GM19468 (cell line): ENCODE results near the gene ARHGEF2.
"Not testable (repeated sequence)": the region's sequence is repeated elsewhere in the genome, so short reads cannot be mapped to it uniquely, and the experiment has no call there.

Experiments
- ATAC-seq: cut with Tn5 transposase; IDR thresholded peaks from one replicate; pipeline ENCODE4 v1.9.1; 2021; ENCODE audit warnings: mild to moderate bottlenecking, moderate library complexity, moderate number of reproducible peaks; ENCODE audit not compliant: unreplicated experiment; ENCODE audit errors: extremely low read depth

ARHGEF2 gene

GRCh38 chr1:155993595-155993994 is 15.2 kb upstream of the ARHGEF2 start:
- no peak for ATAC-seq

- no peak for ATAC-seq
Observed at GRCh38 chr1:155990005-155990739, 11.8 kb upstream of the ARHGEF2 start.

GRCh38 chr1:155989242-155990004 is 11.1 kb upstream of the ARHGEF2 start:
- peak; percentile 37 for ATAC-seq

GRCh38 chr1:155984903-155985645 is 6.7 kb upstream of the ARHGEF2 start:
- not testable (repeated sequence) for ATAC-seq

GRCh38 chr1:155984341-155984740 is 6.0 kb upstream of the ARHGEF2 start:
- no peak for ATAC-seq

GRCh38 chr1:155983191-155984024 is 5.1 kb upstream of the ARHGEF2 start:
- ATAC-seq, result no peak

- ATAC-seq, result no peak
Observed at GRCh38 chr1:155982106-155982505, 3.8 kb upstream of the ARHGEF2 start.

GRCh38 chr1:155981266-155982088 is 3.1 kb upstream of the ARHGEF2 start:
- ATAC-seq, result no peak

- ATAC-seq, result no peak
Observed at GRCh38 chr1:155979597-155980343, 1.4 kb upstream of the ARHGEF2 start.

GRCh38 chr1:155978973-155979429 is 654 bp upstream of the ARHGEF2 start:
- ATAC-seq, result no peak

- no peak for ATAC-seq
Observed at GRCh38 chr1:155977690-155978324, 540 bp downstream of the ARHGEF2 start.

GRCh38 chr1:155976913-155977689 is 1.2 kb downstream of the ARHGEF2 start:
- no peak for ATAC-seq

GRCh38 chr1:155976062-155976912 is 2.1 kb downstream of the ARHGEF2 start:
- ATAC-seq, result no peak

- ATAC-seq, result no peak
Observed at GRCh38 chr1:155975375-155976061, 2.8 kb downstream of the ARHGEF2 start.

- ATAC-seq, result no peak
Observed at GRCh38 chr1:155974208-155975115, 3.9 kb downstream of the ARHGEF2 start.
